LNCAP (cell line): Measurements from ENCODE around the gene NAGPA.

Experiments
- TF ChIP-seq, protein P1 (sequence below): fragments of 450-650 bp; IDR thresholded peaks from 2 replicates; pipeline ENCODE4 v1.5.1; 2017; ENCODE audit warnings: mild to moderate bottlenecking

The NAGPA gene

DNA sequence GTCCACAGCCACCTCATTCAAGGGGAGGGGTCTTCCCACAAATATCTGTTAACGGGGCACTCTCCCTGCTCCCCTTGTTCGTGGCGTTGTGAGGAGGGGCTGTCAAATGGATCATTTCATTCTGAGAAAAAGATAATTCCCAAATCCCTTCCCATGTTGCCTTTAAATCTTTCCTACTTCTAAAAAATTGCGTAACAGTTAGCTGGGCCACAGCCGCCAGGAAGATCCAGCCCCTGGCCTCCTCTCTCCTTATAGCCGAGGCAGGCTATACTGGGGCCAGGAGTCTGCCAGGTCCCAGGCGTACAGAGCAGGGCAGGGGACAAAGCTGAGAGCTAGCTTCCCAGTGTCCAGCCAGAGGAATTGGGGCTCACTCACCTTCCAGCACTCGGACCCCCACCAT lies 31.6 kb upstream of the NAGPA start:
- TF ChIP-seq, protein P1, sequence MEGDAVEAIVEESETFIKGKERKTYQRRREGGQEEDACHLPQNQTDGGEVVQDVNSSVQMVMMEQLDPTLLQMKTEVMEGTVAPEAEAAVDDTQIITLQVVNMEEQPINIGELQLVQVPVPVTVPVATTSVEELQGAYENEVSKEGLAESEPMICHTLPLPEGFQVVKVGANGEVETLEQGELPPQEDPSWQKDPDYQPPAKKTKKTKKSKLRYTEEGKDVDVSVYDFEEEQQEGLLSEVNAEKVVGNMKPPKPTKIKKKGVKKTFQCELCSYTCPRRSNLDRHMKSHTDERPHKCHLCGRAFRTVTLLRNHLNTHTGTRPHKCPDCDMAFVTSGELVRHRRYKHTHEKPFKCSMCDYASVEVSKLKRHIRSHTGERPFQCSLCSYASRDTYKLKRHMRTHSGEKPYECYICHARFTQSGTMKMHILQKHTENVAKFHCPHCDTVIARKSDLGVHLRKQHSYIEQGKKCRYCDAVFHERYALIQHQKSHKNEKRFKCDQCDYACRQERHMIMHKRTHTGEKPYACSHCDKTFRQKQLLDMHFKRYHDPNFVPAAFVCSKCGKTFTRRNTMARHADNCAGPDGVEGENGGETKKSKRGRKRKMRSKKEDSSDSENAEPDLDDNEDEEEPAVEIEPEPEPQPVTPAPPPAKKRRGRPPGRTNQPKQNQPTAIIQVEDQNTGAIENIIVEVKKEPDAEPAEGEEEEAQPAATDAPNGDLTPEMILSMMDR = no peak

DNA sequence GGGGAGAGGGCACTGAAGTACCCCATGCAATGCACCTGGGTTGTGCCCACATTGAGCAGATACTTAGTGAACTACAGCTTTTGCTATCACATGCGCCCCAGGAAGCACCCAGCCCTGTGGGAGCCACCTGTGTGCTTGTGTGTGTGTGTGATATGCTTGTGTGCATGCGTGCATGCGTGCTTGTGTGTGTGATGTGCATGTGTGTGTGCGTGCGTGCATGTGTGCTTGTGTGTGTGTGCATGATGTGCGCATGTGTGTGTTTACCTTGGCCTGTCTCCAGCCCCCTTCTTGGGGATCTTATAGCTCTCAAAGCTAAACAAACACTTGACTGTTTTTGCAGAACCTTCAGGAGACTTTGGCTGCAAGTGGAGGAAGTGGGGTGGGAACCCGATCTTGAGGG lies 31.2 kb upstream of the NAGPA start:
- TF ChIP-seq, protein P1 = no peak

DNA sequence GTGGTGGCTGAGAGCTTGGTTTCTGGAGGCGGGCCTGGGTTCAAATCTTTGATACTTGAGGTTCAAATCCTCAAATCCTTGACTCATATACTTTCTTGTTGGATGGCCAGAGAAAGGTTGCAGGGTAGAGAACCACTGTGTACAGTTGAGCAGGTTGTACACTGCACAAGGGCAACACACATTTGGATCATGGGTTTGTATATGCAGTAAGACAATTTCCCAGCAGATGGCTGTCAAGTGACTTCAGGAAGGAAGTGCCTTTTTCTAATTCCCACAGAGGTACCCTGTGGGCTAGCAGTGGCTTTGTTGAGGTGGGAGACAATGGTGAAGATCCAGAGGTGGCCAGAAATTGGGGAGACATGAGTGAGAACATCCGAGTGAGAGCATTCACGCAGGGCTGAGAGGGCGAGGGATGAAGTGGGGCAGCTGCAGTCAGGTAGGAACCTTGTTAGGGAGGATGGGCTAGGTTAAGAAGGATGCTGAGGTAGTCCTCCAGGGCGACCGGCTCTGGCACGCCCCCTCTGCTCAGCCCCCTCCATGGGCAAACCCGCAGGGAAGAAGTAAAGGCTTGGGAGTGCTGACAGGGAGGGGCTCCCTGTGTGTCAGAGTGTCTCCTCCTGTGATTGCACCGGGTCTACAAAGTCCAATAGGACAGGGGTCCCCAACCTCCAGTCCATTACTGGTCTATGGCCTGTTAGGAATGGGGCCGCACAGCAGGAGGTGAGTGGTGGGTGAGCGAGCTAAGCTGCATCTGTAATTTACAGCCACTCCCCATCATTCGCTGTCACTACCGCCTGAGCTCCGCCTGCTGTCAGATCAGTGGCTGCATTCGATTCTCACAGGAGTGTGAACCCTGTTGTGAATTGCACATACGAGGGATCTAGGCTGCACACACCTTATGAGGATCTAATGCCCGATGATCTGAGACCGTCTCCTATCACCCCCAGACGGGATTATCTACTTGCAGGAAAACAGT lies 29.3 kb upstream of the NAGPA start:
- TF ChIP-seq, protein P1 = no peak

DNA sequence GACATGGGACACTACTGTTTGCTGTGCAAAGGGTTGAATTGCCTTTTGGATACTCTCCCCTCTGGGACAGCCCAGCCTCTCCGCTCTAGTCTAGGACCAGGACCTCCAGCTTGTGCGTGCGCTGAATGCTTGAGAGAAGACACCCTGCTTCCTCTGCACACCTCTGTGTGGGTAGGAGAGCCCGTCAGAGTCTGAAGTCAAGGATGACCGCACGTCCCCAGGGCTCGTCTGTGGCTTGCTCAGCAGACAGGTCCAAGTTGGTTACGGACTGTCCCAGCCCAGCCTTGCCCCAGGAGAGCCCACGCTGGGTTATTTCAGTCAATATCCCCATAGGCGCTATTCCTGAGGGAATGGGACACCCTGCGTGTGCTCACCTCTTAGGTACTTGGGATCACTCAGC lies 28.3 kb upstream of the NAGPA start:
- TF ChIP-seq, protein P1 = no peak

DNA sequence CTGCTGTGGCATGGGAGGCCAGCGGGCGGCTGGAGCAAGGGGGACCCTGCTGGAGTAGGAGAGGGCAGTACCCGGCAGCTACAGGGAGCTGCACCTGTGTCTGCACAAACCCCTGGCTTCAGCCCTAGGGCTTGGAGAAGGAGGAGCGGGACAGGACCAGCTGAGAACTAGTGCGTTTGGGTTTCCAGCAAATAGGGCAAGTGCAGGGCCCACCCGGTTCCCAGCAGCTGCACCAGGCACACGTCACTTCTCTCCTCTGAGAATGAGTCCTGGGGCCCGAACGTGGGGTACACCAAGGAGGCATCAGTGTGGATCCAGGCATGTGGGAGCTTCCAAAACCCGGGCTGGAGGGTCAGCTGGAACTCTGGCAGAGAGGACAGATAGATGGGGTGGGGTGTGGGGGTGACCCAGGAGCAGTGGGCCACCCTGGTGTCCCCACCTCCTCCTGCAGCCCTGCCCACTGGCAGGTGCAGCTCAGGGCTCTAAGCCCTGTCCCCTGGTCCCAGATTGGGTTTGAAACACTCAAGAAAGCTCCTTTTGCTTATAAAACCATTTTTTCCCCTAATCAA lies 26.4 kb upstream of the NAGPA start:
- TF ChIP-seq, protein P1 = no peak

DNA sequence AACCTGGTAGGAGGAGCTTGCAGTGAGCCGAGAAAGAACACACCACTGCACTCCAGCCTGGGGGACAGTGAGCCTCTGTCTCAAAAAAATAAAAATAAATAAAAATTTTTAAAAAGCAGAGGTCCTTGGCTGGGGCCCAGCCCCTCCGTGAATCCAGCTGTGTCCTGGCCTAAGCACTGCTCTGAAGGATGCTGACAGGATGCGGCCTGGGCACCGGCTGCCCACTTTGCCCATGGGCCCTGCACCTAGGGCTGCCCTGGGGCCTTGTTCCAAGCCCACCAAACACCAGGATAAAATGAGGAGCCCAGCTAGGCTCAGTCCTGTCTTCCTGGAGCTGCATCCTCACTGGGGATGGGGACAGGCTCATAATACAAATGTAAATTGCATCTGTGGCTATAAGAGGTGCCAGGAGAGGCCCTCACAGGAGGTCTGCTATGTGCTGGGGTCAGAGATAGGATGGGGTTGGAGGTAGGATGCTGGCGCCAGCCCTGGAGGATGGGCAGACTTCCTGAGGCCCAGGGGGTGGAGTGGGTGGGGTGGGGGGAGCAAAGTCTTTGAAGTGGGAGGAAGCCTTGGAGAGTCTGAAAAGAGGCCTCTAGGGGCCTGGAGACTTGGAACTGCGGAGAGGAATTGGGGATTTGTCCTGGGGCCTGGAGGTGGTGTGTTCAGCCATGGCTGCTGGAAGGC lies 25.8 kb upstream of the NAGPA start:
- TF ChIP-seq, protein P1 = no peak

DNA sequence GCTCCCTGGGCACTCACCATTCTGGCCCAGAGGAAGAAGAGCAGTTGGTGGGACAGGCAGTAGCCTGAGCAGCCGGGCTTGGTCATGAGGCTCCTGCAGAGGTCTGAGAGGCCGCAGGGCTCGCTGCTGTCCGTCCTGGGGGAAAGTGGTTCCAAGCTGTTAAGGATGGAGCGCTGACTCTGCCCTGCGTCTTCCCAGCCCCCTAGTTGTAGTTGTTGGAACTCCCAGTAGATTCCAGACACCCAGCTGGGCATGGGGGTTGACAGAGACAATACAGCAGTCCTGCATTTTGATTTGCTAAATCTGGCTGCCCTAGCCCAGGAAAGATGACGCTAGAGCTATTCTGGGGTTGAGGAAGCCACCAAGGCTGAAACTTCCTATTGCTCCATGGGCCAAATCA lies 24.7 kb upstream of the NAGPA start:
- TF ChIP-seq, protein P1 = no peak
